Panc1 (cell line): ENCODE data around the gene CDH5. TPM values are rescaled to one million over a fixed set of nuclear protein-coding genes. Genes with fewer than 3 reads are reported as not detected.

Experiments used
- ATAC-seq: fragments of 200-7000 bp; cut with Tn5 transposase; 2 replicates; pipeline ENCODE4 v1.9.1; 2020; ENCODE audit warnings: mild to moderate bottlenecking, moderate library complexity
- BruUV-seq: library from RNA; stranded (reverse); fragments of 400-500 nt; replicated peaks from 2 replicates; lab custom pipeline; 2021; lab: Mats Ljungman, UMichigan
- CTCF ChIA-PET: fragments of 300-600 bp; sonication (Branson Sonifier 250); formaldehyde crosslinking; loops from one replicate; lab custom pipeline; 2022; ENCODE audit warnings: antibody characterized with exemption; lab: Charles Lee
- POLR2A ChIA-PET: fragments of 300-600 bp; sonication (Branson Sonifier 250); formaldehyde crosslinking; loops from one replicate; lab custom pipeline; 2022; ENCODE audit warnings: antibody characterized with exemption; lab: Charles Lee
- DNase-seq: peaks from one replicate; pipeline ENCODE4 v3.0.0-alpha.2; 2010; ENCODE audit warnings: low read depth, low spot score
- H3K27ac ChIP-seq: 2 replicates; pipeline ENCODE4 v1.5.1; 2011; ENCODE audit warnings: mild to moderate bottlenecking, low read length, inconsistent platforms
- H3K27me3 ChIP-seq: fragments of 200-500 bp; sonication (Bioruptor generic); 2 replicates; pipeline ENCODE4 v1.6.0; 2014; ENCODE audit warnings: low read length, inconsistent platforms; ENCODE audit not compliant: control insufficient read depth, insufficient read depth
- H3K36me3 ChIP-seq: fragments of 200-500 bp; sonication (Bioruptor generic); 2 replicates; pipeline ENCODE4 v1.5.1; 2014; ENCODE audit warnings: inconsistent platforms, mild to moderate bottlenecking, low read length, moderate library complexity; ENCODE audit not compliant: control insufficient read depth, insufficient read depth
- H3K4me1 ChIP-seq: 2 replicates; pipeline ENCODE4 v1.5.1; 2011; ENCODE audit warnings: inconsistent platforms, mild to moderate bottlenecking, low read length, moderate library complexity; ENCODE audit not compliant: control insufficient read depth, insufficient read depth
- H3K4me3 ChIP-seq, 2 experiments: 2 replicates each; pipeline ENCODE4 v1.5.1; 2011 to 2012; ENCODE audit warnings: low read depth in 2 of 2, low read length in 2 of 2, mild to moderate bottlenecking in 2 of 2, inconsistent platforms in 1 of 2, moderate library complexity in 1 of 2
- H3K9me3 ChIP-seq: fragments of 200-500 bp; sonication (Bioruptor generic); 2 replicates; pipeline ENCODE4 v1.5.1; 2014; ENCODE audit warnings: low read depth, mild to moderate bottlenecking, inconsistent platforms, low read length, moderate library complexity; ENCODE audit not compliant: control insufficient read depth, insufficient read depth
- CTCF ChIP-seq: fragments of 450-650 bp; IDR thresholded peaks from 2 replicates; pipeline ENCODE4 v1.5.1; 2017; ENCODE audit warnings: mild to moderate bottlenecking
- POLR2AphosphoS5 ChIP-seq: IDR thresholded peaks from 2 replicates; pipeline ENCODE4 v1.6.1; 2012; ENCODE audit warnings: mild to moderate bottlenecking, low read depth, low read length, moderate library complexity
- REST ChIP-seq, 2 experiments: IDR thresholded peaks; 2 replicates each; pipeline ENCODE4 v1.6.1; 2011 to 2012; ENCODE audit warnings: low read depth in 2 of 2, control low read depth in 1 of 2, low read length in 1 of 2, mild to moderate bottlenecking in 1 of 2, moderate library complexity in 1 of 2; ENCODE audit not compliant: insufficient read depth in 1 of 2
- SIN3A ChIP-seq: IDR thresholded peaks from 2 replicates; pipeline ENCODE4 v1.6.1; 2012; ENCODE audit warnings: low read depth, mild to moderate bottlenecking, low read length, moderate library complexity, borderline replicate concordance; ENCODE audit not compliant: insufficient read depth
- TCF7L2 ChIP-seq: IDR thresholded peaks from 2 replicates; pipeline ENCODE4 v1.6.1; 2011; ENCODE audit warnings: mild to moderate bottlenecking, low read depth, low read length, inconsistent platforms
- in situ Hi-C: cut with HindIII; loops from 2 replicates; pipeline ENCODE4 v1.10.0; 2016; ENCODE audit warnings: low sequenced_read_pairs, low pct_unique_long_range_greater_than_20kb
- intact Hi-C: fragments of 100-400 bp; cut with micrococcal nuclease; formaldehyde crosslinking; loops from one replicate; pipeline ENCODE4 v1.10.0; 2022; ENCODE audit not compliant: unreplicated experiment
- total RNA-seq: library from RNA; stranded (reverse); gene quantifications from one replicate; pipeline ENCODE4 v1.2.1, GENCODE V29; 2021; ENCODE audit not compliant: unreplicated experiment

The CDH5 gene
- total RNA-seq, 1 experiment from 2014 or later, result 0.18 TPM

- intact Hi-C loops, result no loop called here
These were observed 21.4 kb downstream of the CDH5 start for GRCh38 chr16:66387817-66388332.

DNA sequence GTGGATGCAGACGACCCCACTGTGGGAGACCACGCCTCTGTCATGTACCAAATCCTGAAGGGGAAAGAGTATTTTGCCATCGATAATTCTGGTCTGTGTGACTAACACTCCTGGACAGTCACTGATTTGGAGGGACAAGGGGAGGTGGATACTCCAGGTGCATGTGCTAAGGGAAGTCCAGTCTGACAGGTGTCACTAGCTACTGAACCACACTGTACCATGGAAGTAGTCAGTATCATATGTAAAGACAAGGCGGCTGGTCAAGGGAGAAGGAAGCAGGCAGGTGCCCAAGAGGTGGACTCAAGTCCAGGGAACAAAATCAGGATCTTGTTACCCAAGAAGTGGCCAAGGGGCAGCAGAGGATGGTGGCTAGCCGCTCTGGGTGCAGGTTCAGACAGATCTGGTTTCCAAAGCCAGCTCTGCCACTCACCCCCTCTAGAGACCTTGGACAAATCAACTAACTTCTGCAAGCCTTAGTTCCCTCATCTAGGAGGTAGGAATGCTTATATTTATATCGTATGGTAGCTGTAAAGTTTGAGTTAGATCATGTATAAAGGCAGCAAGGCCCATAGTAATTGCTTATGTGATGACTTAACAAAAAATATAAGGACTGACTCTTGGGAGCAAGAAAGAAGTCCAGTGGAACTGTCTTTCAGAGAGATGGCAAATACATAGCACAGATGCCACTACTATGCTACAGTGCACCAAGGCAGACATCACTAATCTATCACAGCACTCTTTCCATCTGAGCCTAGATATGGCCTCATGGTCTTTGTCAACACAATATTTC, 22.1 kb downstream of the CDH5 start:
- intact Hi-C loops (no loop called here), in situ Hi-C loops (no loop called here)
- H3K4me3 ChIP-seq, result no peak overlapping the region
- no peaks in the 10 kb centered on the region for H3K4me1 ChIP-seq
- DNase-seq, result no peak
- H3K36me3 ChIP-seq, result no peaks in the 10 kb centered on the region
- BruUV-seq, result no TSS peak
- POLR2A ChIA-PET, result no interaction called here
- no peaks in the 10 kb centered on the region for H3K27me3 ChIP-seq
- no peak overlapping the region for H3K27ac ChIP-seq
- CTCF ChIA-PET, result no interaction called here
- H3K9me3 ChIP-seq, result no peaks in the 10 kb centered on the region
- no peak for ATAC-seq
- no peak for TF ChIP-seq SIN3A
- no peak for TF ChIP-seq CTCF
- no peak for TF ChIP-seq POLR2AphosphoS5
- no peak for TF ChIP-seq TCF7L2
- TF ChIP-seq REST (IDR thresholded peaks at IDR 0.05; ENCODE audit: insufficient read depth in 1 of 2, low read depth in 2 of 2, low read length in 1 of 2), result no peak

More at GRCh38 chr16:66387817-66388332, 21.4 kb downstream of the CDH5 start:
- BruUV-seq, result no TSS peak
- in situ Hi-C loops, result no loop called here
- Histone ChIP-seq H3K36me3 (no peaks in the 10 kb centered on the region), H3K4me3 (no peak overlapping the region), H3K27me3 (no peaks in the 10 kb centered on the region), H3K9me3 (no peaks in the 10 kb centered on the region), H3K4me1 (no peaks in the 10 kb centered on the region), H3K27ac (no peak overlapping the region)
- POLR2A ChIA-PET, result no interaction called here
- no peak for ATAC-seq
- TF ChIP-seq CTCF, result no peak
- TF ChIP-seq TCF7L2, result no peak
- no peak for TF ChIP-seq REST (IDR thresholded peaks at IDR 0.05; ENCODE audit: insufficient read depth in 1 of 2, low read depth in 2 of 2, low read length in 1 of 2)
- TF ChIP-seq SIN3A, result no peak
- no peak for TF ChIP-seq POLR2AphosphoS5
- CTCF ChIA-PET, result no interaction called here
- DNase-seq, result no peak
